Measurements from ENCODE around the gene HLA-B. TPM values are rescaled to one million over a fixed set of nuclear protein-coding genes. Genes with fewer than 3 reads are reported as not detected.
A peak's percentile ranks its signal among the peaks of the same experiment; 100 is the strongest.

Gene HLA-B
- total RNA-seq, 1 donor from 2014 or later: 3,667 TPM

GRCh38 chr6:31352310-31352682, 4.7 kb downstream of the HLA-B start:
- peak overlapping the region; percentile 95 for H3K4me3 Mint-ChIP-seq
- H3K9me3 Mint-ChIP-seq: no peaks in the 10 kb centered on the region
- DNase-seq (no peak), ATAC-seq (ENCODE audit: low read depth) (no peak)
- H3K27me3 Mint-ChIP-seq: no peaks in the 10 kb centered on the region
- H3K36me3 Mint-ChIP-seq (ENCODE audit: low read depth): peaks cover 49% of the 10 kb centered on the region
- ChIA-PET CTCF (interaction anchor here (0.5 kb wide), 1 partner anchor 14 kb away, joined by 3 read pairs; no protein-coding TSS in a partner anchor), POLR2A (interaction anchor here (0.6 to 5.1 kb wide), 11 partner anchors 10 to 843 kb away, joined by 3 to 114 read pairs (median 5); partner anchors contain the start of gene HLA-C)
- H3K27ac Mint-ChIP-seq: peak overlapping the region; percentile 74
- peaks cover 61% of the 10 kb centered on the region for H3K4me1 Mint-ChIP-seq
- intact Hi-C loops (cut with micrococcal nuclease): no loop called here
- no peak for TF ChIP-seq CTCF (IDR thresholded peaks at IDR 0.05)

- Mint-ChIP-seq H3K4me3 (peak overlapping the region; percentile 95), H3K27me3 (no peaks in the 10 kb centered on the region), H3K36me3 (ENCODE audit: low read depth) (peaks cover 45% of the 10 kb centered on the region), H3K4me1 (peaks cover 61% of the 10 kb centered on the region), H3K9me3 (no peaks in the 10 kb centered on the region), H3K27ac (peak overlapping the region; percentile 74)
- ATAC-seq (ENCODE audit: low read depth) (peak; percentile 6), DNase-seq (no peak)
- no peak for TF ChIP-seq CTCF (IDR thresholded peaks at IDR 0.05)
- POLR2A ChIA-PET: interaction anchor here (0.6 to 5.1 kb wide), 9 partner anchors 10 to 842 kb away, joined by 3 to 114 read pairs (median 5); partner anchors contain the start of gene HLA-C
- intact Hi-C loops (cut with micrococcal nuclease): no loop called here
- CTCF ChIA-PET: no interaction called here
Observed at GRCh38 chr6:31351401-31352309, 5.3 kb downstream of the HLA-B start.

- H3K4me3 Mint-ChIP-seq: peak overlapping the region; percentile 25
- H3K4me1 Mint-ChIP-seq: peaks cover 61% of the 10 kb centered on the region
- peaks cover 41% of the 10 kb centered on the region for H3K36me3 Mint-ChIP-seq (ENCODE audit: low read depth)
- peak overlapping the region; percentile 68 for H3K27ac Mint-ChIP-seq
- CTCF ChIA-PET: no interaction called here
- intact Hi-C loops (cut with micrococcal nuclease): no loop called here
- H3K27me3 Mint-ChIP-seq: no peaks in the 10 kb centered on the region
- no peak for TF ChIP-seq CTCF (IDR thresholded peaks at IDR 0.05)
- ATAC-seq (ENCODE audit: low read depth): peak; percentile 4
- POLR2A ChIA-PET: interaction anchor here (0.7 to 1.0 kb wide), 4 partner anchors 16 to 839 kb away, joined by 3 to 4 read pairs (median 3); partner anchors contain the start of gene PBX2
- no peaks in the 10 kb centered on the region for H3K9me3 Mint-ChIP-seq
- no peak for DNase-seq
Observed at GRCh38 chr6:31351033-31351380, 6.0 kb downstream of the HLA-B start.

- intact Hi-C loops (cut with micrococcal nuclease): no loop called here
- POLR2A ChIA-PET: interaction anchor here (0.7 to 1.0 kb wide), 5 partner anchors 8 to 840 kb away, joined by 3 to 4 read pairs (median 3); partner anchors contain the start of gene PBX2
- DNase-seq (no peak), ATAC-seq (ENCODE audit: low read depth) (peak; percentile 41)
- TF ChIP-seq CTCF (IDR thresholded peaks at IDR 0.05): no peak
- Mint-ChIP-seq H3K9me3 (no peaks in the 10 kb centered on the region), H3K4me1 (peaks cover 58% of the 10 kb centered on the region), H3K27ac (peak overlapping the region; percentile 68), H3K36me3 (ENCODE audit: low read depth) (peaks cover 35% of the 10 kb centered on the region), H3K27me3 (no peaks in the 10 kb centered on the region), H3K4me3 (peak overlapping the region; percentile 25)
- CTCF ChIA-PET: no interaction called here
Observed at GRCh38 chr6:31350196-31351032, 6.6 kb downstream of the HLA-B start.
